Hematopoietic multipotent progenitor cell treated with erythropoietin and hydrocortisone succinate and interleukin-3 and kit ligand, for 6 days (in vitro differentiated cells): ENCODE data around the gene SLC7A7.
"Not testable (repeated sequence)": the region's sequence is repeated elsewhere in the genome, so short reads cannot be mapped to it uniquely, and the experiment has no call there.

Experiments
- DNase-seq: peaks from one replicate; pipeline ENCODE4 v3.0.0-alpha.2; 2015

Gene SLC7A7

GRCh38 chr14:22781301-22781991 is 33.8 kb downstream of the SLC7A7 start:
- DNase-seq: no peak

GRCh38 chr14:22780941-22781300 is 34.3 kb downstream of the SLC7A7 start:
- DNase-seq: no peak

DNA sequence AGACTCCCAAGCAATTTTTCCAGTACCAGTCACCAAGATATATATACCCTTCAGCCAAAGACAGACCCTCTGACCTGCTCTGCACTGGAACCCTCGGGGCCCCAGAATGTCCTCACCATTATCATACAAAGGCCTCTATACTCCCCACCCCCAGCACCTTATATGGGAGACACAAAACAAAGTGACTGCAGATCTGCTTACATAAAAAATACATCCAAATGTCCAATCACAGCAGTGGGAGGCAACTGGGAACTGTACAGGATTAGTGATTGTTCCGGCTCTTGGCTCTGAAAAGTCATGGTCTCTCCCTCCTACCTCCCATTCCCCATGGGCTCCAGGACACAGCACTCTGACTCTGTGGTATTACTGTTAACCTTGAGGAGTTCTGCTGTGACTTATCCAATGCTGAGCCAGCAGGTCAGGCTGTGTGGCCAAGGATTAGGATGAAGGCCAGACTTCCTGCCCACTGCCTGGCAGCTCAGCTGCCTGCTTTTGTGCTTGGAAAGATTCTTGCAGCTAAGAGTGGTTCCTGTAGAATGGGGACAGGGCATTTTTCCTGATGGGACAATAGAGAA is 35.0 kb downstream of the SLC7A7 start:
- DNase-seq: no peak

DNA sequence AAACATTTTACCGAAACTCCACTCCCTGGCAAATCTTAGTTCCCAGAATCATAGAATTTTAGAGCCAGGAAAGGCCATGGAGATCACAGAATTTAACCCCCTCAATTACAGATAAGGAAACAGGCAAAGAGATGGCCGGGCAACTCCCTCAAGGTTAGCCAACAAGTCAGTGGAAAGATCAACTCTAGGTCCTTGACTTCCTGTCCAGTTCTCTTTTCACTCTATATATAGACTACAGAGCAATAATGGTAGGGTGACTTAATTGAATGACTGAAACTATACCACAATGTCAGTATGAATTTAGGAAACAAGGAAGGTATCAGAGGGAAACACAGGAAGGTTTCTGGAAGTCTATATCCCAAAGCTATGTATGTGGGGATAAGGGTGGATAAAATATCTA is 37.2 kb downstream of the SLC7A7 start:
- DNase-seq: no peak

- not testable (repeated sequence) for DNase-seq
These were observed 38.4 kb downstream of the SLC7A7 start for GRCh38 chr14:22776849-22777248.

DNA sequence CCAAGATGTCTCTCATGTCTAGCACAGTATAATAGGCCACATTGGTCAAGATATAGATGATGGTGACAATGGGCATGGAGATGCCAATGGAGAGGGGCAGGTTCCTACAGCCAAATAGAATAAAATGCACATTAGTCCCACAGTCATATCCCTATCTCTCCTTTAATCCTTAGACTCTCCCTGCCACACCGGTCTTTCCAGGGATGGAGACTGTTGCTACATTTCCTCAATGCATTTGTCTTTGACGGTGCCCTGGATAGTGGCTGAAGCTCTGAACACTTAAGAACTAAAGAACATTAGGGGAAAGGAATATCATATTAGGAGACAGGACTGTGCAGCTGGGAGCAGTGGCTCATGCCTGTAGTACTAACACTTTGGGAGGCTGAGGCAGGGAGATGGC is 39.0 kb downstream of the SLC7A7 start:
- no peak for DNase-seq

- DNase-seq: no peak
These were observed 41.1 kb downstream of the SLC7A7 start for GRCh38 chr14:22774011-22774706.

- no peak for DNase-seq
These were observed 41.8 kb downstream of the SLC7A7 start for GRCh38 chr14:22773162-22774010.

DNA sequence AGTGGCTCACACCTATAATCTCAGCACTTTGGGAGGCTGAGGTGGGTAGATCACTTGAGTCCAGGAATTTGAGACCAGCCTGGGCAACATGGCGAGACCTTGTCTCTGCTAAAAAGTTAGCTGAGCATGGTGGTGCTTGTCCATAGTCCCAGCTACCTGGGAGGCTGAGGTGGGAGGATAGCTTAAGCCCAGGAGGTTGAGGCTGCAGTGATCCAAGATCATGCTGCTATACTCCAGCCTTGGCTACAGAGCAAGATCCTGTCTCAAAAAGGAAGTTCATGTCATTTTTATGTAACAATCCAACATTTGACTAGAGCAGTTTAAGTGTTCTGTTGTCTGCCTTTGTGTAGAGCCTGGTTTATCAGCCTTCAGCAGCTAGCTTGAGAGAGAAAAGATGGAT is 42.5 kb downstream of the SLC7A7 start:
- DNase-seq: no peak

GRCh38 chr14:22770481-22771187 is 44.6 kb downstream of the SLC7A7 start:
- no peak for DNase-seq

DNA sequence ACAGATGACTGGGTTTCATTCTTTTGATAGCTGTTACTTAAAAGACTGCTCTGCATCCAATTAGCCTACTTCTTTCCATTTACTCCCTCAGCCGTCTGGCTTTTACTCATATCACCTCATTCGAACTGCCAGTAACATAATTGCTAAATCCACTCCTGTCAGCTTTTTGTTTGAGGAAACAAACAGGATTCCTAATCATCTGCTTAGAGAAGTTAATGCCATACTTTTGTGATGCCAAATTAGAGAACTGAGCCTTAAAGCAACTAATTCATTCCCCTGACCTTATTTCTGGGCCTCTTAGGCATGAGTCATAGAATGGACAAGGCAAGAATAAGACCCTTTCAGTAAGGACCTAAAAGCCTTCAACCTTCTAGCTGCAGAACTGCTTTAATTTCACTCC is 45.9 kb downstream of the SLC7A7 start:
- no peak for DNase-seq

DNA sequence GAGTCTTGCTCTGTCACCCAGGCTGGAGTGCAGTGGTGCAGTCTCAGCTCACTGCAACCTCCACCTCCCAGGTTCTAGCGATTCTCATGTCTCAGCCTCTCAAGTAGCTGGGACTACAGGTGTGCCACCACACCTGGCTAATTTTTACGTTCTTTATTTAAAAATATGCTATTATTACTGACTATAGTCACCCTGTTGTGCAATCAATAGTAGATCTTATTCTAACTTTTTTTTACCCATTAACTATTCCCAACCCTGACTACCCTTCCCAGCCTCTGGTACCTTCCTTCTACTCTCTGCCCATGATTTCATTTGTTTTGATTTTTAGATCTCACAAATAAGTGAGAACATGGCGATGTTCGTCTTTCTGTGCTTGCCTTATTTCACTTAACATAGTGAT is 46.3 kb downstream of the SLC7A7 start:
- DNase-seq: no peak

DNA sequence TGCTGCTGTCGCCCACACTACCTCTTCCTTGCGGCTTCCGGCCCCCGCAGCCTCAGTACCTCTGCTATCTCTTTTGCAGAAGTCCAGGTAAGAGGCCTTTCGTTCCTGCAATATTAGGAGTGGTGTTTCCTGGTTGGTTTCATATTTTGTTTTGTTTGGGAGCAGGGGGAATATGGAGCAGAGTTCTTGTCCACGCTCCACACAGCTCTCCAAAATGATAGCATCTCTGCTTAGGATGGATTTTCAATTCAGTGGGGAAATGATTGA is 48.0 kb downstream of the SLC7A7 start:
- DNase-seq: no peak

DNA sequence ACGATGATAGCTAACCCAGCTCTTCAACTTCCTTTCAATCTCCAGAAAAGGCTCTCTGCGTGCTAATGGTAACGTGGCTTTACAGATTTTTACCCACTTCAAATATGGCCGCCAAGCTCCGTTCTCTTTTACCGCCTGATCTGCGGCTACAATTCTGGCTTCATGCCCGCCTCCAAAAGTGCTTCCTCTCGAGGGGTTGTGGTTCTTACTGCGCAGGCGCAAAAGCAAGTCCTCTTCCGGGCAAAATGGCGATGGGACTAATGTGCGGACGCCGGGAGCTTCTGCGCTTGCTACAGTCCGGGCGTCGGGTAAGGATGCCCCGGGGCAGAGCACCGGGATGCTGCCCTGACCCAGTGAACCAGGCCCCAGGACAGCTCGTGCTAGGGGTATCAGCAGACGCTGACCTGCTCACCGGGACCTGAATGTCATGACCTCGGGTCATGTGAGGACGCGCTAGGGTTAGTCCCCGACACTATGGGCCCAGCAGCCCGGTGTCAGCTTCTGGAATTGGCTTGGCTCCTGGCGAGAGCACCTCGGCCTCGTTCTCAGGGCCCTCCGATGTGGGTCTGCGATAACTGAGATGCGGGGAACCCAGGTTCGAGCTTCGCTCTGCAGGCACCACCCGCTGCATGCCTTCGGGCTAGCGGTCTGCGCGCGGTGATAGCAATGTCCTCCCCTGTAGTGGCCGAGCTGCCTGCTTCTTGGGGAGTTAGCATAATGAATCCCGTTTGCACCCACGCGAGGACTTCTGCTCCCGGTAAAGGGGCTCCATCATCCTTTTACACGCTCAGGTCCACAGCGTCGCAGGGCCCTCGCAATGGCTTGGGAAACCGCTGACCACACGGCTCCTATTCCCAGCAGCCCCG is 48.5 kb downstream of the SLC7A7 start, which contains the start of gene OXA1L:
Gene OXA1L, plus strand, starts transcription at position 232 of the 866 bp plus-strand sequence. Its CDS starts 14 bp downstream, at position 246.
- DNase-seq: peak; percentile 99

- no peak for DNase-seq
These were observed 50.9 kb downstream of the SLC7A7 start for GRCh38 chr14:22764382-22764781.

- no peak for DNase-seq
These were observed 53.5 kb downstream of the SLC7A7 start for GRCh38 chr14:22761734-22762133.

DNA sequence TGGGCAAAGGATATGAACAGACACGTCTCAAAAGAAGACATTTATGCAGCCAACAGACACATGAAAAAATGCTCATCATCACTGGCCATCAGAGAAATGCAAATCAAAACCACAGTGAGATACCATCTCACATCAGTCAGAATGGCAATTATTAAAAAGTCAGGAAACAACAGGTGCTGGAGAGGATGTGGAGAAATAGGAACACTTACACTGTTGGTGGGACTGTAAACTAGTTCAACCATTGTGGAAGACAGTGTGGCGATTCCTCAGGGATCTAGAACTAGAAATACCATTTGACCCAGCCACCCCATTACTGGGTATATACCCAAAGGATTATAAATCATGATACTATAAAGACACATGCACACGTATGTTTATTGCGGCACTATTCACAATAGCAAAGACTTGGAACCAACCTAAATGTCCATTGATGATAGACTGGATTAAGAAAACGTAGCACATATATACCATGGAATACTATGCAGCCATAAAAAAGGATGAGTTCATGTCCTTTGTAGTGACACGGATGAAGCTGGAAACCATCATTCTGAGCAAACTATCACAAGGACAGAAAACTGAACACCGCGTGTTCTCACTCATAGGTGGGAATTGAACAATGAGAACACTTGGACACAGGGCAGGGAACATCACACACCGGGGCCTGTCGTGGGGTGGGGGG is 57.1 kb downstream of the SLC7A7 start:
- DNase-seq: not testable (repeated sequence)

DNA sequence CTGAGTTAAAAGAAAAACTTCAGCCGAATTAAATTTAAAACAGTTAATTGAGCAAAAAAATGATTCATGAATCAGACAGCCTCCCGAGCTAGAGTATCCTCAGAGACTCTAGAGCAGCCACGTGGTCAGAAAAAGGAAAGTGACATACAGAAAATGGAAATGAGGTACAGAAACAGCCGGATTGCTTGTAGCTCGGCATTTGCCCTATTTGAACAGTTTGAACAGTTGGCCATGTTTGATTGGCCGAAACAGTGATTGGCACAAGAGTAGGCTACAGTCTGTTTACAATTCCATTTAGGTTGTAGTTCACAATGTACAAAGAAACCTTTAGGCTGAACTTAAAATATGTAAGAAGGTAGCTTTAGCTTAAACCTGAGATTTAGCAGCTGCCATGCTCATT is 61.6 kb downstream of the SLC7A7 start:
- no peak for DNase-seq

GRCh38 chr14:22752422-22752821 is 62.8 kb downstream of the SLC7A7 start:
- no peak for DNase-seq

DNA sequence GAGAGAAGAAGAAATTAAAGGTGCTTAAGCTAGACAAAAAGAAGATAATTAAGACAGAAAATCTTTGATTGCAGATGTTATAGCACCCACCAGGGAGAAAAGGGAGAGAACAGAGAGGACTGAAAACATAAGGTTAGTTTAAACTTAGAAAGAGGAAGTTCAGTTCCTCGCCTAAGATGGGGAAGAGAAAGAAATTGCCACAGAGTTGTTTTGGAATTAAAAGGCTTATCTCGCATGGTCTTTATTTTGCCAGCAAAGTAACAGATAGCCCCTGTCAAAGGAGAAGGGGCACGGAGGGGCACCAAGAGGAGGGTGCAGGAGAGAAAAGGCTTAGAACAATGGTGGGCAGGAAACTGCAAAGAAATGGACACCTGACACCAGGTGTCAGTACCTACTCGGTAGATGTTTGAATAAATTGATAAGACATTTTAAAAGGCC is 66.6 kb downstream of the SLC7A7 start:
- DNase-seq: peak; percentile 62

- DNase-seq: no peak
These were observed 67.0 kb downstream of the SLC7A7 start for GRCh38 chr14:22748206-22748605.
